CD4-positive, alpha-beta T cell treated with Interleukin-15 for 4 hours (primary cell): ENCODE data around the gene KCNMA1.

Experiments used
- DNase-seq: peaks from one replicate; pipeline ENCODE4 v3.0.0-alpha.2; 2020; ENCODE audit warnings: low spot score

The KCNMA1 gene

GRCh38 chr10:77152256-77152655 lies 485.4 kb downstream of the KCNMA1 start:
- no peak for DNase-seq

- no peak for DNase-seq
Observed at GRCh38 chr10:77151408-77151807, 486.2 kb downstream of the KCNMA1 start.

DNA sequence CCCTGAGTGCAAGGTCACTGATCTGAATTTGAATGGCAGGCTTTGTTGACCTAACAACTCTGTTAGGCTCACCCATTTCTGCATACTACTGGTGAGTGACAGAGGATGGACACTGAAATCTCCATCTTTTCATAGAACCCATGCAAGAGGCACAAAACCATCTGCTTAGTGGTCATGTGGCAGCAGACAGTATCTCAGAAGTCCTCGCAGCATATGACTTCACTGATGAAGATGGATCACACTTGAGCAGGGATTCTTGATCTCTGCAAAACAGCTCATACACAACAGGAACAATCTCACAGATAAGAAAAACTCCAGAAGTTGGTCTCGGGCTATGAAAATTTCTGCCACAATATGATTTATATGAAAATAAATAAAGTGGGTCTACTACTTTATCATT lies 487.9 kb downstream of the KCNMA1 start:
- DNase-seq: no peak

- DNase-seq: no peak
Observed at GRCh38 chr10:77149001-77149400, 488.6 kb downstream of the KCNMA1 start.

- DNase-seq: no peak
Observed at GRCh38 chr10:77147871-77148270, 489.7 kb downstream of the KCNMA1 start.

DNA sequence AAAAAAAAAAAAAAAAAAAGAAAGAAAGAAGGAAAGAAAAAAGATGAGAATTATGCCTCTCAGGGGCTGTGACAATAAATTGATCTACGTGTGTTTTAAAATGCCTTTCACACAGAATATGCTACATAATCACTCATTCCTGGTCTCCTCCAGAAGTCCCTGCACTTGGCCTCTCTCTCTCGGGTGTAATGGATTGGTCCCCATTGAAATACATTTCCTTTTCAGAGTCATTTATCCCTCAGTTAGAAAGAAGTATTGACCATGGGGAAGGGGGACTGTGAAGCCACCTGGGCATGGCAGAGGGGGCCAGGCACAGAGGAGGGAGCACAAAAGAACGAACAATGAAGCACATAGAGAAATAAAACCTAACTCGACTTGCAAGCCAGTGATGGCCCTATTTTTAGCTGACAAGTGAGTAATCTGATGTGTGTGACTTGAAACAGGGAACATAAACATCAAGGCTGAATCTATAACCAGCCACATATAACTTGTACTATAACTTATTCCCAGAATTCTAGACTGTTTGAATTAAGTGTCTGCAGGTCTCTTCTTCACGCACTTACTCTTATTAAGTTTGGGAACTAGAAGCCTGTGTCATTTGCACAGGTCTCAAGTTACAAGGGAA lies 490.8 kb downstream of the KCNMA1 start:
- no peak for DNase-seq

- no peak for DNase-seq
Observed at GRCh38 chr10:77144656-77145055, 493.0 kb downstream of the KCNMA1 start.

- no peak for DNase-seq
Observed at GRCh38 chr10:77139252-77140160, 498.1 kb downstream of the KCNMA1 start.

GRCh38 chr10:77138541-77138940 lies 499.1 kb downstream of the KCNMA1 start:
- no peak for DNase-seq

GRCh38 chr10:77135555-77135954 lies 502.1 kb downstream of the KCNMA1 start:
- DNase-seq: no peak

- DNase-seq: no peak
Observed at GRCh38 chr10:77131214-77131613, 506.4 kb downstream of the KCNMA1 start.

GRCh38 chr10:77127243-77127642 lies 510.4 kb downstream of the KCNMA1 start:
- no peak for DNase-seq

- no peak for DNase-seq
Observed at GRCh38 chr10:77125231-77125630, 512.4 kb downstream of the KCNMA1 start.

DNA sequence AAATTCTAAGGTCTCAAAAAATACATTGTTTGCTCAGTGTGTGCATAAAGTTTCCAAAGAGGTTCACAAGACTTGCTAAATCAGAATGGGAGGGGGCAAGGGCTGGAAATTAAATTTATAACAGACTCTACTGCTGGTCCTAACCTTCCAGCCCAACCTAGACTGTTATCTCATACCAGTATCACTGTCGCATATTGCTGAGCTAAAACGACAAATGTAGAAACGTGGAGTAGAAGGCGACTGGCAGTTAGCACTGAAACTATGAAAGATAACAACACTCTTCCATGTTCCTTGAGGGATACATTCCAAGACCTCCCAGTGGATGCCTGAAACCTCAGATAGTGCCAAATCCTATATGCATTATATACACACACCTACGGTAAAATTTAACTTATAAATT lies 514.3 kb downstream of the KCNMA1 start:
- DNase-seq: no peak

DNA sequence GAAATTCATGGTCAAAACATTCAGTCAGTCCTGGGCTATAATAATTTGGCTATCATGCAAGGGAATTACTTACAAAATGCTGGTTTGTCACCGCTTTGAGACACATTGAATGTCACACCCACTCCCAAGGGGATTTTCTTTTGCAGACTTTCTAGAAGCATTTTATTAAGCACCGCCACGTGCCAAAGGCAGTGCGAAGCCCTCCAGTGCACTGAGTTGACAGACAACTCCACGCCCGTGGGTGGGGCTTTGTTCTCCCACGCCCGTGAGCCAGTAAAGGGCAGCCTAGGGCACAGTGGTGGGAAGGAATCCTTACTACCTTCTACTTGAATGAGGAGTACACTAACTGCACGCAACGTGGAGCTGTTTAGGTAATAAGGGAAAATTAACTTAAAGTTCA lies 515.8 kb downstream of the KCNMA1 start:
- DNase-seq: no peak

- no peak for DNase-seq
Observed at GRCh38 chr10:77120666-77121376, 516.8 kb downstream of the KCNMA1 start.

DNA sequence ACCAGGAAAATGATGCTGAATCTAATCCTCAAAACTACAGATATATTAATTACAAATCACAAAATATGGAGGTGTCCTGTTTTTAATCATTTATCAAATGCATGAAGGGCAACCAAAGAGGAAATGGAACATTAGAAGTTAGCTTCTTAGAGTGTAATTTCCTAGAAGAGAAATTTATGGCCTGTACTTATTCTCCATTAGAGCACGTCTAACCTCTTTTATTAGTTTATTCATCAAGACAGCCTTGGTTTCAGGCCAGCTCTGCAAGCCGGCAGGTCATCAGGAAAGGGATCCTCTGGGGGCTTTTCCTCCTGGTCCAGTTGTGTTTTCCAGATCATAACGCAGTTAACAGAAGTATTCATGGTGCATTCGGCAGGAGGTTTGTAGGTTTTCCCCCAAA lies 517.6 kb downstream of the KCNMA1 start:
- no peak for DNase-seq

- DNase-seq: no peak
Observed at GRCh38 chr10:77118603-77119282, 518.9 kb downstream of the KCNMA1 start.

GRCh38 chr10:77117501-77117900 lies 520.1 kb downstream of the KCNMA1 start:
- DNase-seq: no peak

DNA sequence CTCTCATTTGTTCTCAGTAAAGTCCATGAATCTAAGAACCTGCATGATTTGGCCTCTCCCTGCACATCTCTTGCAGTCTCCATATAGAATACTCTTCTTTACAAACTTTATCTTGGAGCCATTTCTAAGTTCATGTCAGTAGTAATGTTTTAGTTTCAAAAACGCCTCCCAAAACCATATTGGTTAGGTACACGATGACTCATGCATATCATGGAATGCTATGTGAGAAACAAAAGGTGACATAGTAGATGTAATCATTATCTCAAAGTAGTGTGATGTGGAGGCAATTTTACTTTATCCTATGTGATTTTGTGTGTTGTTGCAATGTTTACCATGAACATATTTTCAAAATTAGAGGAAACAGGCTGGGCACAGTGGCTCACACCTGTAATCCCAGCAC lies 520.7 kb downstream of the KCNMA1 start:
- no peak for DNase-seq

GRCh38 chr10:77114181-77114821 lies 523.3 kb downstream of the KCNMA1 start:
- no peak for DNase-seq
